ENCODE measurements around the gene GSC2.

GSC2 gene

GRCh38 chr22:19152942-19153883 lies 3.1 kb upstream of the GSC2 start:
- no peak for DNase-seq (ENCODE audit: low spot score)

- no peak for DNase-seq (ENCODE audit: low spot score)
Measured at GRCh38 chr22:19151329-19152191, 1.5 kb upstream of the GSC2 start.

GRCh38 chr22:19150482-19151328 lies 613 bp upstream of the GSC2 start:
- no peak for DNase-seq (ENCODE audit: low spot score)

- DNase-seq (ENCODE audit: low spot score), result no peak
Measured at GRCh38 chr22:19149047-19149883, 827 bp downstream of the GSC2 start.

- DNase-seq (ENCODE audit: low spot score), result no peak
Measured at GRCh38 chr22:19148417-19149046, 1.6 kb downstream of the GSC2 start.

- no peak for DNase-seq (ENCODE audit: low spot score)
Measured at GRCh38 chr22:19147195-19147780, 2.8 kb downstream of the GSC2 start.

- DNase-seq (ENCODE audit: low spot score), result no peak
Measured at GRCh38 chr22:19146215-19146968, 3.7 kb downstream of the GSC2 start.

GRCh38 chr22:19143967-19144400 lies 6.1 kb downstream of the GSC2 start:
- peak; percentile 52 for DNase-seq (ENCODE audit: low spot score)

- DNase-seq (ENCODE audit: low spot score), result no peak
Measured at GRCh38 chr22:19143212-19143611, 6.9 kb downstream of the GSC2 start.

GRCh38 chr22:19142394-19142793 lies 7.7 kb downstream of the GSC2 start:
- DNase-seq (ENCODE audit: low spot score), result no peak

- DNase-seq (ENCODE audit: low spot score), result no peak
Measured at GRCh38 chr22:19139974-19140373, 10.1 kb downstream of the GSC2 start.

- DNase-seq (ENCODE audit: low spot score), result no peak
Measured at GRCh38 chr22:19139001-19139356, 11.1 kb downstream of the GSC2 start.

GRCh38 chr22:19138217-19139000 lies 11.7 kb downstream of the GSC2 start:
- no peak for DNase-seq (ENCODE audit: low spot score)

- no peak for DNase-seq (ENCODE audit: low spot score)
Measured at GRCh38 chr22:19137384-19138216, 12.5 kb downstream of the GSC2 start.

GRCh38 chr22:19136915-19137314 lies 13.2 kb downstream of the GSC2 start:
- no peak for DNase-seq (ENCODE audit: low spot score)

- DNase-seq (ENCODE audit: low spot score), result no peak
Measured at GRCh38 chr22:19134874-19135273, 15.2 kb downstream of the GSC2 start.

GRCh38 chr22:19134176-19134831 lies 15.8 kb downstream of the GSC2 start:
- DNase-seq (ENCODE audit: low spot score), result no peak

All from AG20443 (cell line).